Choroid plexus epithelial cell (primary cell): Measurements from ENCODE around the gene PARD6G.

Experiments
- DNase-seq: peaks from one replicate; pipeline ENCODE4 v3.0.0-alpha.2; 2010; ENCODE audit warnings: low read depth
- H3K4me3 ChIP-seq: 2 replicates; pipeline ENCODE4 v1.5.1; 2011; ENCODE audit warnings: low read depth, mild to moderate bottlenecking, control low read depth, low read length, moderate library complexity
- CTCF ChIP-seq: conservative IDR thresholded peaks from 2 replicates; pipeline ENCODE4 v1.5.1; 2011; ENCODE audit warnings: low read depth, mild to moderate bottlenecking, control low read depth, inconsistent platforms, low read length, moderate library complexity

Gene PARD6G

DNA sequence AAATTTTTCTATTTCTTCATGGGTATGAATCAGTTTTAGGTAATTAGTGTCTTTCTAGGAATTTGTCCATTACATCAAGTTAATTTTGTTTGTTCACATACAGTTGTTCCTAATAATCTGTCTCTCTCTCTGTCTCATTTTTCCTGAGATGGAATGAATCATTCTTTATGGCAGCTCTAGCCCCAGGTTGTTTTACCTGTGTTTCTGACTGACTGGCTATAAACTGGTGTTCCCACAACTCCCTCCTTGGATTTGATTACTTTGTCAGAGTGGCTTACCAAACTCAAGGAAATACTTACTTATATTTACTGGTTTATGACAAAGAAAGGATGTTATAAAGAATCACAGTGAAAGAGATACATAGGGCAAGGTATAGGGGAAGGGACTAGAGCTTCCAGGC is 123.2 kb downstream of the PARD6G start:
- DNase-seq = no peak
- no peak for TF ChIP-seq CTCF
- H3K4me3 ChIP-seq = no peak overlapping the region

DNA sequence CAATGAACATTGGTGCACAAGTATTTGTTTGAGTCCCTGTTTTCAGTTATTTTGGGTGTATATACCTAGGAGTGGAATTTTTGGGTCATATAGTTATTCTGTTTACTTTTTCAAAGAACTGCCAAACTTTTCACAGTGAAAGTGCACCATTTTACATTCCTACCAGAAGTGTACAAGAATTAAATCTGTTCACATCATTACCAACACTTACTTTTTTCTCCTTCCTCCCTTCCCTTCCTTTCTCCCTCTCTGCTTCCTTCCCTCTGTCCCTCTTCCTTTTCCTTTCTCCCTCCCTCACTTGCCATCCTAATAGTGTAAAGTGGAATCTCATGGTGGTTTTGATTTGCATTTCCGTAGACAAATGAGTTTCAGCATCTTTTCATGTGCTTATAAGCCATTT is 126.4 kb downstream of the PARD6G start:
- H3K4me3 ChIP-seq = no peak overlapping the region
- no peak for DNase-seq
- no peak for TF ChIP-seq CTCF

DNA sequence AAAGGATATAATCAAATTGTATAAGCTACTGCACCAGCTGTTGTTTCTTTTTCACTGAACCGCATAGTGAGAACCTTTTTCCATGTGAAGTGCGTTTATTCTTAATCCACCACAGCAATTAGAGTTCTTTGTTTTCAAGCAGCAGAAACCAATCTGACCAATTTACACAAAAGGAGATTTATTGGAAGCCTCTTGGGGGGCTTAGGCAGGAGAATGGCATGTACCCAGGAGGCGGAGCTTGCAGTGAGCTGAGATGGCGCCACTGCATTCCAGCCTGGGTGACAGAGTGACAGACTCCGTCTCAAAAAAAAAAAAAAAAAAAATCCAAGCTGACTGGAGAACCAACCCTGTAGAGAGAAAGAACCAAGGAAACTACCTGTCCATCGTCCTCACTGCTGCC is 128.2 kb downstream of the PARD6G start:
- H3K4me3 ChIP-seq = no peak overlapping the region
- no peak for TF ChIP-seq CTCF
- DNase-seq = no peak

GRCh38 chr18:80115035-80115434 is 132.3 kb downstream of the PARD6G start:
- no peak for TF ChIP-seq CTCF
- no peak for DNase-seq
- no peak overlapping the region for H3K4me3 ChIP-seq

DNA sequence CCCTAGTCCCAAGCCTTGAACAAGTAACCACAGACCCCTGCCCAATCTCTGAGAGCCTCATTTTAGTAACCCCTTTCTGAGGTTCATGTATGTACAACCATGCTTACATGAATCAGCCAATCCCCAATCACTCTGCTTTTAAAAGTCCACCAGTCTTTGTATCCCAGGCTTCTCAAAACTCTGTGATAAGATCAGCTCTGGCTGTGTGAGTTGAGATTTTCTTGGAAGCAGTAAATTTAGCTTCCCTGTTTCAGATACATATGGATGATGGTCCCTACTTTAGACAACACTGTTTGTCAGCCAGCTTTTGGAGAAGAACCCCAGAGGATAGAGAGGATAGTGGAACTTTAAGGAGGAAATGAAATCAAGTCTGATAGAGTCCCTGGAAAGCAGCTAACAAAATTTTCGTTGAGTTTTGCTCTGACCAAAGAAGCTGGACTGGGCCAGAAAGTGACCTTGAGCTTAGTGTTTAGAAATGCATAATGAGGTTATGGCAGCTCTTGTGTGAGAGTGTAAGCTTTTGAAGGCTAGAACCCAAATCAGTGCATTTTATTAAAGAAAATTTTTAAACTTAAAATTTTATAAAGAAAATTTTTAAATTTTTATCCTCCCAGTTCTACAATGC is 134.6 kb downstream of the PARD6G start:
- no peak overlapping the region for H3K4me3 ChIP-seq
- no peak for DNase-seq
- no peak for TF ChIP-seq CTCF

- no peak for TF ChIP-seq CTCF
- H3K4me3 ChIP-seq = peak overlapping the region; percentile 83
- peak; percentile 53 for DNase-seq
Observed at GRCh38 chr18:80109676-80110078, 137.6 kb downstream of the PARD6G start.
